NCI-H69 (cell line): ENCODE measurements around the gene CNIH3.
"Not testable (repeated sequence)": the region's sequence is repeated elsewhere in the genome, so short reads cannot be mapped to it uniquely, and the experiment has no call there.

Source experiments
- DNase-seq: peaks from one replicate; lab custom pipeline; 2025; lab: John Stamatoyannopoulos, UW

Gene CNIH3

DNA sequence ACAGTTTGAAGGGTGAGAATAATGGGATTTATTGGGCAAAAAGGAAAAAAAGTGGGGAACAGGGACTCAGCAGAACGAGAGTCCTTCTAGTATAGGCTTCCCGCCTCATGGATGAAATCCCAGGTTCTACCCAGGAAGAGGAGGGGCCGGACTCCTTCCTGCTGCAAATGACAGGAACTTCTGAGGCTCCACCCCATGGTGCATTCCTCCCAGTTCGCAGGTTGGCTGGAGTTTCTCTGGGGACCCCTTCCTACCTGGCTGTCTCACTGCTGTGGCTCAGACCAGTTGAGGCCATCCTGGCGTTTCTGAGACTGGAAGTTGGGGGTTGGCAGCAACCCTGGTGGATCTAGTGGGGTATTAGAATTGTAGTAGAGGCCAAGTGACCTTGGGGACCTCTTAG lies 27.5 kb downstream of the CNIH3 start:
- no peak for DNase-seq

DNA sequence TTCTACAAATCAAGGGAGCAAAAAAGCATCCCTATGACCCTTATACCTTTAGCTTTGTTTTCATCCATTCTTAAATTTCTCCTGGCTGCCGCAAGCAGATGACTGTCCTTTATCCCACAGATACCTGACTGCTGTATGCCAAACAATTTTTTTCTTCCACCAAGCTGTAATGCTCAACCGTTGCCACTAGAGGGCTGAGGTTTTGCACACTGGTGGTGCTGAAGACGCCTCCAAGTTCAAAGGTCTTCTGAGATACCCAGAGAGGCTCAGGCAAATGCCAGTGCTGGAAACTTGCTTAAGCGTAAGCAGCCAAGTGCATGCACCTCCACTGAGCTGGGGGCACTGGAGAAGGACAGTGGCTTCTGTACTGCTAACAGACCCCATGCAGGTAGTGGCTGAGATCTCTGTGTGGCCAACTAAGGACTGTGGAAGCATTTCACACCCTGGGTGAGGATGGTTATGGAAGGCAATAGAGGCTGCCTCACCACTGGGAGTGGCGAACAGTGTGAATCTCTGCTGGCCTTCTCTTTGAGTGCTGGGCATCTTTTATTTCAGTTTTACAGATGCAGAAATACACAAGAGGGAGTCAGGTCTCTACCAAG lies 28.5 kb downstream of the CNIH3 start:
- peak; percentile 51 for DNase-seq

DNA sequence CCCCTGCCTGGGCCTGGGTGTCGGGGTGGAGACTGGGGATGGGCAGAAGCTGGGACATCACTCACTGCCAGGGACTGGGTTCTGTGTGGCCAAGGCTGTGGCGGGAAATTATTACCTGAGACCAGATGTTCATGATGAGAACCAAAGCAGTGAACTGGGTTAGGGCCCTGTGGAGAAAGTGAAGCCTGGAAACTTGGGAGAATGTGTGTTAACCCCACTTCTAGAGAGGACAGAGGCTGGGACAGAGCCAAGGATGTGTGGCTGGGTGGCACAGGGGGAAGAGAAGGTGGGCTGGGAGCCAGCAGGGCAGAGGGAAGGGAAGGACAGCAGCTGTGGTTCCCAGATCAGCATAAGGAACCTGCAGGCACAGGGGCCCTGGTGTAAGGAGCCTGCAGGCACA lies 31.3 kb downstream of the CNIH3 start:
- no peak for DNase-seq

DNA sequence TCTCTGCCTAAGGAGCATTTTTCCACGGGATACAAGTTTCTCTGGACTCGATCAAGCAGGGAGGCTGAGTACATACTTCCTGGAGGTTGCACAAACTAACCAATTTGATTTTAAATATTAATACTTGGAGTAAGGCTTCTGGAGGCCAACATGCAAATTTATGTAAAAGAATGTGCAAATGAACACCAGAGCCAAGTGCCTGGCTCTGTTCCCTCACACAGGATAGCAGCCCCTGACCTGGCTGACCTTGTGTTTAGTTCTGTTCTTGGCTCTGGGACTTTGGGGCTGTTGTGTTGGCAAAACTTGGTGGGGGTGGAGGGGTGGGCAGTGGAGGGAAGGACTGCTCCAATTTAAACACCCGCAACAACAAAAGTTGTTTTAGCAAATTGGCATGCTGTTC lies 34.2 kb downstream of the CNIH3 start:
- no peak for DNase-seq

DNA sequence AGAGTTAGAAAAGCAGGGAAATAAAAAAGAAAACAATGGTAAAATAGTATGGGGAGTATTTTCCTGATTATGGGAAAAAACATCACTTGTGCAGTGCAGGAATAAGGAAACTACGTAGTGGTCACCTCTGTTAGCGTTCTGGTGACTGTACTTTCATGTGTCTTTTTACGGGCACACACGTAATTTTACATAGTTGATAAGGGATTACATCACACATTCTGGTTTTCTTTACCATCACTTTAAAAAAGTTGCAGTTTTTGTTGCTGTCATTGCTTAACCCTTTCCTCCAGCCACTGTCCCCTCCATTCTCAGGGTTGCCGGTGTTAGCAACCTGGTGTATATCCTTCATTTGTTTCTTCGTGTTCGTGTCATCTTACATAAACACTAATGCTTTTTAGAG lies 35.1 kb downstream of the CNIH3 start:
- DNase-seq, result no peak

DNA sequence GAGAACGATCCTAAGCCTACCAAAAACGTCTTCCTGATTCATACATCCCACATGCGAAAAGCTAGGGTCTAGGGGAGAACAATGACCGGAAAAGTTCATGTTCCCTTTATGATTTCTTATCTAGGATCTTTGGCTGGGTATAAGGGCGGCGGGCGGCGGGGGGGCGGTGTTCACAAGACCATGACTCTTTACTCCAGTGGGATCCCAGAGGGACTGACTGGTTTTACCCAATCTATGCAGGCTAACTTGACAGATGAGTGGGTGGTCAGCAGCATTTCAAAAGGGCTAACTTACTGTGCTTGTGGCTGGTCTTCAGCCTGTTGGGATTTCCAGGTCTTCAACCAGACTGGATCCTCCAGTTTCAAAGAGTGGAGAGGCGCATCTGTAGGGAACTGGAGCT lies 40.3 kb downstream of the CNIH3 start:
- DNase-seq, result no peak

DNA sequence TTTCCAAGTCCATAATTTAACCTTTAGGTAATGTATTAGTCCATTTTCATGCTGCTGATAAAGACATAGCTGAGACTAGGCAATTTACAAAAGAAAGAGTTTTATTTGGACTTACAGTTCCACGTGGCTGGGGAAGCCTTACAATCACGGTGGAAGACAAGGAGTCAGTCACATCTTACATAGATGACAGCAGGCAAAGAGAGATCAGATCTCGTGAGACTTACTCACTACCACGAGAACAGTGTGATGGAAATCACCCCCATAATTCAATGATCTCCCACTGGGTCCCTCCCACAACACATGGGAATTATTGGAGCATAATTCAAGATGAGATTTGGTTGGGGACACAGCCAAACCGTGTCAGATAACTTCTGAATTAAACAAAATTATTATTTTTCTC lies 44.0 kb downstream of the CNIH3 start:
- DNase-seq, result no peak

DNA sequence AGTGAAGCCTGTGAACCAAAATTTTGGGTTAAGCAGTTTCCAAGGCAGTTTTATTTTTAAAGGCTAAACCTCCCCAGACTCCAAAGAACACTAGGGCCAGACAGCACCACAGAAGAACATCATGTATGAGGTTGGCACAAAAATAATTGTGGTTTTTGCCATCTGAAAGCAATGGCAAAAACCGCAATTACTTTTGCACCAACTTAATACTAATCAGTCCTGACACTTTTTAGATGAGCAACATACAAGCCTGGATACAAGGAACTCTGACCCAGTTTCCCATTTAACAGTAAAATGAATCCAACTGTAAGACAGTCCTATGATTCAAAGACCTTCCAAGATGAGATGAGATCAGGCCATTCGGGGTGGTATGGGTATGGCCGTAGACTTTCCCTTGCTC lies 46.8 kb downstream of the CNIH3 start:
- DNase-seq, result no peak

DNA sequence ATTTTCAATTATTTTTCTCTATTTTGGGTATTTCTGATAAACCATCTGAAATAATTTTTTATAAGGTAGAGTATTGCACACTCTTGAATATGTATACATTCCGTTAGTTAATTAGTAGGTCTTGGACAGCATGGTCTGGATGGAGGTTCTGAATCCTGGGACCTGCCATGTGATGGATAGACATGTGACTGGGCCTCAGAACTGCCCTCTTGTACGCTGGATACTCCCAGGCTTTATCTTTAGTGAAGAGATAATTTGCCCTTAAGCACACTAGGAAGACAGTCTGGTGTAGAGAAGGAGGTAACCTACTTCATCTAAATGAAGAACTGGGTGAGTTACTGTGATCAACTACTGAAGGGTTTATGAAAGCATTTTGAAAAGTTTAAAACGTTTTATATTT lies 48.9 kb downstream of the CNIH3 start:
- DNase-seq, result no peak

DNA sequence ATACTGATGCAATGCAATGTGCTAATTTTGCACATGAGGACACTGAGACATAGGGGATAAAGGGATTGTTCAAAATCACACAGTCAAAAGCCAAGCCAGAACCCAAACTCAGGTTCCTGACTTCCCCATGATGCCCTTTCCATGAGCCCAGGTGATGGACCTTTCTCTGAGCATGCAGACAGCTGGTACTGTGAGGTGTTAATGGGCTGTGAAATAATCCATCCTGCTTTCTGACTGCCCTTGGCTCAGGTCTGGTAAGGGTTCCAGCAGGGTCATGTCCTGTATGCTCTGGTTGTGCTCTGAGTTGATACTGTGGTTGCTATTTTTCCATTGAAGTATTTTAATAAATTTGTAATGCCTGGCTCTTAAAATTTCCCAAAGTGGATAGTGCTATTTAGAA lies 50.0 kb downstream of the CNIH3 start:
- DNase-seq, result no peak

DNA sequence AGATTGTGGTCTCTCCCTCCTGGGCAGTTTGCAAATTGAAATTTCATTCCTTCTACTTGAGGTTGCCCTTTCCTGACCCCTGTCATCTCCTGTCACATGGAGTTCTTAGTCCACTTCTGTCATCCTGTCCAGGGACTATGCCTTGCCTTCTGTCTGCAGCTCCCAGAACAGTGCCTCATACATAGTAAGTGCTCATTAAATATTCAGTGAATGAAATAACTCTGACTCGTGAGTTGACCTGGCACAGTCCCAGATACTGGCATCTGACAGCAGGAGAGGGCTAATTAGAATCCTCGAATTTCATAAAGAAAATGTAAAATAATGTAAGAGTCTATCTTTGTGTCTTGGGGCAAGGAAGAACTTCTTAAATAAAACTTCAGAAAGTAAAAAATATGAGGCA lies 50.8 kb downstream of the CNIH3 start:
- no peak for DNase-seq

DNA sequence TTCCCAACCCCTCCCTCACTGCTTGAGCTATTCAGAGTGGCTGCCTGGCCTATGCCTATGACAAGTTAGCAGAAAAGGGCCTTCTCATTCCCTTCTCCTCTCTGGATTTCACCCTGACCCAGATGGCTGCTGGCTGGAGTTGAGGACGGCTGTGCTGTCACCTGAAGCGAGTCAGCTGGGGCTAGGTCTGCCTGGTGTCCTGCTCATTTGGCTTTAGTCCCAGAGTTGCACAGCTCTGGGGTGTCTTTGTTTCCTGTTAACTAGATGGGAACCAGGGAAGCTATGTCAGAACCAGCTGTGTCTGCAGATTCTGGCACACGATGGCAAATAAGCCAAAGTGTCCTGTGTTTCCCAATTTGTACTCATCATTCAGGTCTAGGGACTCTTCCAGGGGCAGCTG lies 52.9 kb downstream of the CNIH3 start:
- peak; percentile 12 for DNase-seq

DNA sequence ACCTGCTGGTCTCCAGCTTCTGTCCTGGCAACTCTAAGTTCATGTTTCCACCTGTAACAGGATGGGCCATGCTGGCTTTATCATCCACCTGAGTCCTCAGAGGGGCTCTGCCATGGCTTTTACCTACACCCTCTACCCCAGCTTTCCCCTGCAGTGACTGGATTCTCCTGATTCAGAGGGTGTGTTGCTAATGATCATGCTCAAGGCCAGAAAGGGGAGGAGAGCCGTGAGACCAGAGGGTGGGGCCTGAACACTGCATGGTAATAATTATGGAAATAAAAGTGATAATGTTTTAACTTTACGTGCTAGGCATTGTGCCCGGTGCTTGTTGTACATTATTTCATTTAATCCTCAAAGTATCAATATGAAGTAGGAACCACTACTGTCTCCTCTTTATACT lies 53.3 kb downstream of the CNIH3 start:
- DNase-seq, result no peak

DNA sequence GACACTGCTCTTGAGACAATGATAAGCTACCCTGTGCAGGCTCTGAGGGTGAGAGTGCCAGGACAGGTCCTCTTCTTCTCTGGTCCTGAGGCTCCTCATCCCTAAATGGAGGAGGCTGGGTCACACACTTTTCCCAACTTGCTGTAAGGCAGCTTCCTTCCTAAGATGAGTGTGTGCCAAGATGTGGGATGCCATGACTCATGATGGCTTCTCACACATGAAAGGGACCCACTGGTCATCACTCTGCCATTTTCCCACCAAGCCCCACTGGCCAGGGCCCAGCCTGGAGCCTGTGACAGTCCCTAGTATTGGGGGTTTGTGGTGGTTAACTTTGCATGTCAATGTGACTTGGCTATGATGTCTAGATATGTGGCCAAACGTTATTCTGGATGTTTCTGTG lies 54.4 kb downstream of the CNIH3 start:
- no peak for DNase-seq

DNA sequence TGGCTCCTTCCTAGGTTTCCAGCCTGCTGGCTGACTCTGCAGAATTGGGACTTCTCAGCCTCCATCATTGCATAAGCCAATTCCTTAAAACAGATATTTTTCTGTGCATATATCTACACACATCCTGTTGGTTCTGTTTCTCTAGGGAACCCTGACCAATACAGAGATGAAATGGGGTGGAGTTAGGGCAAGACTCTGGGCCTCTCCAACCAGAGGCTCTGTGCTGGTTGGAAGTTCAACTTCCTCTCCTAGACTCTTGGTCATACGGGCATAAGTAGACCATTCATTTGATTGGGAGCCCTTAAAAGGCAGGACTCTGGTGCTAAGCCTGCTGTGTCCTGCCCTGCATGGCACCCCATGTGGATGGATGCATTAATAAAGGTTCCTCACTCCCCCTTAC lies 55.0 kb downstream of the CNIH3 start:
- no peak for DNase-seq

DNA sequence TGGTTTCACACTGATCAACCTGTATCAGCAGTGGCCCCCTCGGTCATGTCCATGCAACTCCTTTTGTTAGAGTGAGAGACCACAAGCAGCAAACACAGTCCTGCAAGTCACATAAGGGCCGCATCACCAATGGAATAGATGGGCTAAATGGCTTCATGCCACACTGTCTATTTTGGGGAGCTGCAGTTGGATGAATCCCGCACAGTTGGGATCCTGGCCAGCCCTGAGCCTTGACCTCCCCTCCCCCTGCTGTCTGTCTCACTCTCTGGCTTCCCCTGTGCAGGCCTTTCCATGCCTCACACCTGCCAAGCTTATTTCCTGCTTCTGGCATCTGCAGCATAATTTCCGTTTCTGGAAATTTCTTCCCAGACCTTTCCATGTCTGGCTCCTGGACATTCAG lies 57.0 kb downstream of the CNIH3 start:
- no peak for DNase-seq

DNA sequence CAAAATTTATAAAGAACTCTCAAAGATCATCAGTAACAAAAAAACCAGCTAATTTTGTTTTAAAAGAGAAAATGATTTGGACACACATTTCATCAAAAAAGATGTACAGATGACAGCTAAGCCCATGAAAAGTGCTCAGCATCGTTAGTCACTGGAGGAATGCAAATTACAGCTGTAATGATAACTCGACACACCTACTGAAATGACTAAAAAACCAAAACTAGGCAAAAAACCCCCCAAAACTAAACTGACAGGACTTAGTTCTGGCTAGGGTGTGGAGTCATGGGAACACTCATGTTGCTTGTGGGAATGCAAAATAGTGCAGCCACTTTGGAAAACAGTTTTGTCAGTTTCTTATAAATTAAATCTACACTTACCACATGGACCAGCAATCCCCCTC lies 59.5 kb downstream of the CNIH3 start:
- no peak for DNase-seq

DNA sequence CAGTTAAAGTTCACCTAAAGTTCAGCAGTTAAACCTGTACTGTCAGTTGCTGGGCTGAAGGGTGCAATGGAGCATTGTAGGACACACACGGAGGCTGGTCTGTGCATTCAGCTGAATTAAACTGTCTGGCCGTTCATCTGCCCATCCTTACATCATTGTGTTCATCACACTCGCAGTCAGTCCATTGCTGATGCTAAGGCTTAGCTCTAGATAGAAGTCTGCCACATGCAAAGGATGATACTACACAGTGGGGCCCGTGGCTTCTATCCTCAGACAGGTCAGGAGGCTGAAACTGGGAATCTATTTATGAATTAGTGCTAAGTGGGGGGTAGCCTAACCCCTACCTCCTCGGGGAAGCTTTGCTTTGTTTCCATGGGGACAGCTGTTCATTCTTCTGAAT lies 60.4 kb downstream of the CNIH3 start:
- no peak for DNase-seq

DNA sequence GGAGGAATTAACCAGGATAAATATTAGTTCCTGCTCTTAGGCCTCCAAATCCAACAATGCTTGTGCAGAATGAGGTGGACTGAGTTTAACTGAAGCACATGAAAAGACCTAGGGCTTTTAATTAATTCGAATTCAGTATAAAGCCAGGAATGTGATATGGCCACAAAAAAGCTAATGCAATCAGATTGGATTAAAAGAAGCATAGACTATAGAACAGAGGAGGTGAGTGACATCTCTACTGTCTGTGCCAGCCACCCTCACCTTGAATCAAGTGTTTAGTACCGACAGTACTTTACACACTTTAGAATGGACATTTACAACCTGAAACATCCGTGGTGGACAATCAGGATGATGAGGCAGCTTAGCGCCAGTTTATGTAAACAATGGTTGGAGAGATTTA lies 62.1 kb downstream of the CNIH3 start:
- no peak for DNase-seq

DNA sequence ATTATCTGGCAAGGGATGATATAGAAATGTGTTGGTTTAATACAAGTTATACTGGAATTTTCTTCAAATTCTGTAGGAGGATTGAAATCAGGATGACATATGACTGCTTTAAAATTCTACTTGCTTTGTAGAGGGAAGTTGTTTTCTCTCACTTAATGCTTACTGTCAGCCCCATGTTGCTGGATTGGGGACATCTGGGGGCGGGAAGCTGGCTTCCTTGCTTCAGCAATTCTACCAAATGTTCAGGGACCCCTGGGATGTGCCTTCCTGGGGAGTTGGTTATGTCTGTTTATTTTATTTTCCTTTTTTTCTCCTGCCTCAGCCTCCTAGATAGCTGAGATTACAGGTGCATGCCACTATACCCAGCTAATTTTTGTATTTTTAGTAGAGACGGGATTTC lies 63.5 kb downstream of the CNIH3 start:
- no peak for DNase-seq

DNA sequence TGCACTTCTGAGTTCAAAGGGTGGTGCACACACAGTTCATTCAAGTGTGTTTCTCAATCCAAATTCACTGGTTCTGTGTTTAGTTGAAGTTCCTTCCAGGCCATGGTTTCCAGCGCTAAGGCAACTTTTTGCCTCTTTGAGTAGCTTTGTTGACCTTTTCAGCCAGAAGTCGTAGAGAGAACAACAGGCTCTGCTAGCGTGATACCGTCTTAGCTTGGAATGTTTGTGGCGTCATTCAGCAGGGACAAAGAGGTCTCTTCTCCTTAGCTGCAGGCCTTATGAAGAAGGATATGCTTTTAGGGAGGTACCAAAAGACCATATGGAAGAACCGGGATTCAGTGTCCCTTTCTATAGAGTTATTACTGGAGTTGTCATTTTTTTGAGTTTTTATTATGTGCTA lies 65.7 kb downstream of the CNIH3 start:
- no peak for DNase-seq

DNA sequence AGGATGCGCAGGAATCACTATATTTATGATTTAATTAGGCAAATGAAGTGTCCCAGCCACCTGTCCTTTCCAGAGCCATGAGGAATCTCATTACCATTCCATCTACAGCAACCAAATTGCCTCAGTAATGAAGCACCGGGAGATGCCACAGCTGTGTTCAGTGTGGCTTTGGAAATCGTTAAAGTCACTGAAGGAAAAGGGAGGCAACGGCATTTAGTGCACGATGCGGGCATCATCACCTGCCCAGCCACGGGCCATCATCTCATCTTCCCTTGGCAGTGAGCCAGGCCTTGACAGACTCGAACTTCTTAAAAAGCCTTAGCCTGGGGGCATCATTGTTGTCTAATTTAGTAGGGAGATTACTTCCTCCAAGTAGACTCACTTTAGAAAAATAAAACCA lies 67.8 kb downstream of the CNIH3 start:
- peak; percentile 69 for DNase-seq

DNA sequence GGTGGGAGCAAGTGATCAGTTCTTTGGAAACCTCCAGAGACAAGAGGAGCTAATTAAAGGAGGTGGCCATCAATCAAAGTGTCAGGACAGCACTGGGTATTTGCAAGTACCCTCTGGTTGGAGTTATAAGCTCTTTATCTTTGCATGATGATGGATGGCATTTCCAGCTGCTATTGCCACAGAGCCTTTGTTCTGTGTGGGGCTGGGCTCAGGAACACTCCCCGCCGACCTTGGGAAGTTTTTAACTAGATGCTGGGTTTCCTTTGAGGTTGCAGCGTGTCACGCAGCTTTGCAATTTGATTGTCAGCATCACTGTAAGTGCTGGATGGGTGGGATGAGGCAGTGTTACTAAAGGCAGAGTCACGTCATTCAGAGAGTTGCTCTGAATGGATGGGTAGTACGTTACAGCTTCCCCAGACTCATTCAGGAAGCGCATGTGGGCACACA lies 68.9 kb downstream of the CNIH3 start:
- DNase-seq, result peak; percentile 47

DNA sequence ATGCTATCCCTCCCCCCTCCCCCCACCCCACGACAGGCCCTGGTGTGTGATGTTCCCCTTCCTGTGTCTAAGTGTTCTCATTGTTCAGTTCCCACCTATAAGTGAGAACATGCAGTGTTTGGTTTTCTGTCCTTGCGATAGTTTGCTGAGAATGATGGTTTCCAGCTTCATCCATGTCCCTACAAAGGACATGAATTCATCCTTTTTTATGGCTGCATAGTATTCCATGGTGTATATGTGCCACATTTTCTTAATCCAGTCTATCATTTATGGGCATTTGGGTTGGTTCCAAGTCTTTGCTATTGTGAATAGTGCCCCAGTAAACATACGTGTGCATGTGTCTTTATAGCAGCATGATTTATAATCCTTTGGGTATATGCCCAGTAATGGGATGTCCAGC lies 70.0 kb downstream of the CNIH3 start:
- not testable (repeated sequence) for DNase-seq

DNA sequence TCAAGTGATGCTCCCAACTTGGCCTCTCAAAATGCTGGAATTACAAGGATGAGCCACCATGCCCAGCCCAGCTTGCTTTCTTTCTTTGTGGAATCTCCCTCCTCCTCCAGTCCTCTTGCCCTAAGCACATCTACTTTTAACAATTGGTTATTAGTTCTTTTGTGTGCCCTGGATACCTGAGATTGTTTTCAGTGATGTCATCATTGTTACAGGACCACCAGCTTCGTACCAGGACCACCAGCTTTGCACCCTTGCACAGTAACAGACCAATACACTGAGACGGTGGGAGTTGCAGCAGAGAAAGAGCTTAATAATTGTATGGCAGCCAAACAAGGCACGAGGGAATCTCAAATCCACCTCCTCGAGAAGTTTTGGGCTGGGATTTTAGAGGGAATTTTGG lies 71.3 kb downstream of the CNIH3 start:
- no peak for DNase-seq
